Tongue (tissue), 3 donors: ENCODE measurements around the gene ZMYND11. TPM values are rescaled to one million over a fixed set of nuclear protein-coding genes. Genes with fewer than 3 reads are reported as not detected.
A peak's percentile ranks its signal among the peaks of the same experiment; 100 is the strongest.
"Not testable (repeated sequence)": the region's sequence is repeated elsewhere in the genome, so short reads cannot be mapped to it uniquely, and the experiment has no call there.

Experiments used
- DNase-seq: peaks from one replicate; pipeline ENCODE4 v3.0.0-alpha.2; 2015
- small RNA-seq: library from RNA; depleted of rRNA; stranded (forward); fragments of <200 nt; gene quantifications from one replicate; pipeline ENCODE3, GENCODE V24; 2014; ENCODE audit warnings: low replicate concordance
- total RNA-seq: library from RNA; depleted of rRNA; stranded (reverse); fragments of >200 nt; gene quantifications from one replicate; pipeline ENCODE4 v1.2.3, GENCODE V29; 2014

The ZMYND11 gene
- total RNA-seq, 1 donor from 2014 or later, result 71.4 TPM

DNA sequence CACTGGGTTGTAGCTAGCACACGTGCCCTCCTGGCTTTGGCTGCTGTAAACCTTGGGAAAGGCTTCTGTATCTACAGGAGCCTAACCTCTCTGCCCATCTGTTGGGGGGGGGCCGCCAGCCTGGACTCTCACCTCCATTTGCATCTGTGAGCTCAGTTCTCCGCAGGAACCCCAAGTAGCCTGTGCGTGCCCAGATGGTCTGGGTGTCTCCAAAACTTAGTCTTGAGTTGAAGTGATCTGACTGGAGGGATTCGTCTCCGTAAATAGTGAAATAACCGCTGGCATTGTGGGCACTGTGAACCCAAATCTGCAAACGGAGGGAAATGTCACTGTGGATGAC lies 147.9 kb downstream of the ZMYND11 start:
- no peak for DNase-seq

DNA sequence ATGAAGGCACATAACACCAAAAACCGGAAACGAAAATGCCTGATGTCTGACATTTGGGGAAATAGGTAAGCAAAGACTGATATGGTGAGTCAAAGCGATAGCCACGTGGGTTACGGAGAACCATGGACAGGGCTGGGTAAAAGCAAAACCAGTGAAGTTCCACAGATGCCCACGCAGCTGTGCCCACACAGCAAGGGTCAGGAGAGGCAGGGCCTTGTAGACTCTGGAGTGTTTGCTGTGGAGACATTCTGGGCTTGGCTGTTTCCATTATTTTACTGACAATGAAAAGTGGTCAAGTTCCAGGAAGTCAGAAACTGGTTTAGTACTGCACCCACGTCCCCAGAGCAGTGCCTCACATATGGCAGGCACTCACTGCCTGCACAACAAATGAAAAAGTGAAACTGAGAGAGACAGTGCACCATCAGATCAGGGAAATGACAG lies 148.7 kb downstream of the ZMYND11 start:
- no peak for DNase-seq

DNA sequence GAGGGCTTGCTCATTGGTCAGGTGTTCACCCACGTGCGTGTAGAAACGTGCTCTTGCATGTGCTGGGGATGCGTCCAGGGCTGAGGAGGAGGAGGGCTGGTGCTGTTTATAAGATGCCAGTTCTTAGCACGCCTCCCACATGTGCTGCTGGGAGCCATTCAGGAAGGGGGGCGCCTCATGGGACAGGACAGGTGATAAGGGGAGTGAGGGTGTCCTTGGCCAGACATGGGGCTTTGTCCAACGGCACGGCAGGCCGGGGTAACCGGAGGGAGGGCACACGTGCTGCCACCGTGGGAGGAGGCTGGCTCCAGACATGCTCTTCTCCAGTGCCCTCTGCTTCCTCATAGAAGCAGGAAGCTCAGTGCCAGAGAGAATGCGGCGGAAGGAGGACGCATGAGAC lies 150.0 kb downstream of the ZMYND11 start:
- no peak for DNase-seq

DNA sequence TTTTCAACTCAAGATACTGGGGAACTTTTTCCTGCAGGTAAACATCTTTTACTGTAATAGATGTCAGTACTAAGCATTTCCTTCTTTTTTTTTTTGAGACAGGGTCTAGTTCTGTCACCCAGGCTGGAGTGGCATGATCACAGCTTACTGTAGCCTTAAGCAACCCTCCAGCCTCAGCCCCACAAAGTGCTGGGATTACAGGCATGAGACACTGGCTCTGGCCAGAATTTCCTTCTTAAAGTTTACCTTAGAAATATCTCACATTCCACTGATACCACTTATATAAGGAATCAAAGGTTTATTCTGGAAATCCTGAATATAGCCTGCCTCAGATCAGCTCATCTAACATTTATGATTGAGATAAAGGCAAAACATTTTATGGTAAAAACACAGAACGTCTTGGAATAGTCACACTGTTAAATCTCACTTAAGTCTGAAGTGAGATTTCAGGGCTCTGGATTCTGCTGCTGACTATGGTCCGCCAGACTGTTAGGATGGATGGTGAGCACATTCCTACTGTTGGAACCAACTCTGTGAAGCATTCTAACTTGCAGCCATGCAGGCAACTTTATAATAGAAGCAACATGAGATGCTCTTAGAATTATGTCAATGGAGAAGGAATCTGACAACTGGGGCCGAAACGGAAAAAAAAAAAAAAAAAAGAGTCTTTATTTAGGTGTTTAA lies 151.9 kb downstream of the ZMYND11 start:
- no peak for DNase-seq

DNA sequence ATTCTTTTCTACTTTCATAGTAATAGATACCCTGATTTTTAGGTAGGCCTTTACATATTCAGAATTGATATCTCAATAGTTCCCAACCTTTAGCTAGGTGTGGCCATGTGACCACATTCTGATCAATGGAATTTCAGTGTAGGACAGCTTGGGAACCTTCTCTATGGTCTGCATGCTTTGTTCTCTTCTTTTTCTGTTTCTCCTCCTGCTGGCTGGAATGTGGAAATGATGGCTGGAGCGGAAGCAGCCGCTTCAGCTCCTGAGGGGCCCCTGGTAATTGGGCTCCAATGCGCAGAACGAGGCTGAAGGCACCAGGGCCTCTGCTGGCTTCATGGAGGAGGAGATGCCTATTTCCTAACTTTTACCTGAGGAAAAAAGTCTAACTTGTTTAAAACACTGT lies 152.6 kb downstream of the ZMYND11 start:
- DNase-seq, result no peak

DNA sequence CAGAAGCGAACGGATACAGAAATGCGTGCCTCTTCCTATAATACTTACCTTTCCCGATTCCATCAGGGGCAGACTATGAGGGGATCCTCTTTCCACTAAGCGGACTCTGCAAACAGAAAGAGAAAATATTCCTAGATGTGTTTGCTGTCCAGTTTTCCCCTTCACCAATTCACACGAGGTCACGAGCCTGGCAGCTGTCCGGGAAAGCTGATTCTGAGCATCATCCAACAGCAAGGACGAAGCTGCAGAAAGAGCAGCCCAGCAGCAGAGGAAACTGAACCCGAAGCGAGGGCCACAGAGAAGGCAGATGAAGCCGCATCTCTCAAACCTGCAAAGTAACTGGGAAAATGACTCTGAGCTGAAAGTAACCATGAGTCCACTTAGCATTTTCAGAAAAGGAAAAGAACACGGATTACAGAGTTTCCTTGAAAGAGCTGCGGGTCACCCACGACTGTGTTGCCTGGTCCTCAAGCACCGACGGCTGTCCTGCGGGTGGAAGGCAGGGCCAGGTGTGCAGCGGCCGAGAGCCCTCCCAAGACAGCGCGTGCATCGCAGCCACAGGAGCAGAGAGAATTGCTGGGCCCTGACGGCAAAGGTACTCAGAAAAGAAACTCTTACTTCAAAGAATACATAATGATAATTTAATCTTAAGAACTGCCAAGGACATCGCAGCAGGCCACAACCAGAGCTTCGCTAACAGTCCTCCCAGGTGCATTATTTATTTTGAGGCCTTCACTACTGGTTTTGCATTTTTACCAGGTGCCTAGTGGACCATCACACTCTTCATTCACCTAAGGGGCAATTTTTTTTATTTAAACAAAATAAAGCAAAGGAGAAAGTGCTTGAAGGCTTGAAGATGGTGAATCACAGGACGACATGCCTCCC lies 153.3 kb downstream of the ZMYND11 start:
- no peak for DNase-seq

DNA sequence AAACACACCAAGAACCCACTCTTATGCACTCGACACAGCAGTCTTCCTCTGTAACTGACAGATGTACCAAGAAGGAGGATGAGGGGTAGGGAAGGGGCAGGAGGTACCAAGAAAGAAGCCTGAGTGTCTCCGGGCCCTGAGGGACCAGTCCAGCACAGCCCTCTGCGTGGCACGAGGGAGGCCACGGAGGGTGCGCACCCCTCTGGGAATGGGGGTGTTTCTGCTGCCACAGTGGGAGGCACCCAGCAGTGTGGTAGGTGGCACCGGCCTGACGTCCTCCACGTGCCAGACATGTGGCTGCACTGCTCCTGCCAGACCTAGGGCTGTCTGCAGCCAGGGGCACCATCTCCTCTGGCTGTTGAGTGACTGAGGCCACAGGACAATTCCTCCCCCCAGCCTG lies 154.3 kb downstream of the ZMYND11 start:
- DNase-seq, result no peak

DNA sequence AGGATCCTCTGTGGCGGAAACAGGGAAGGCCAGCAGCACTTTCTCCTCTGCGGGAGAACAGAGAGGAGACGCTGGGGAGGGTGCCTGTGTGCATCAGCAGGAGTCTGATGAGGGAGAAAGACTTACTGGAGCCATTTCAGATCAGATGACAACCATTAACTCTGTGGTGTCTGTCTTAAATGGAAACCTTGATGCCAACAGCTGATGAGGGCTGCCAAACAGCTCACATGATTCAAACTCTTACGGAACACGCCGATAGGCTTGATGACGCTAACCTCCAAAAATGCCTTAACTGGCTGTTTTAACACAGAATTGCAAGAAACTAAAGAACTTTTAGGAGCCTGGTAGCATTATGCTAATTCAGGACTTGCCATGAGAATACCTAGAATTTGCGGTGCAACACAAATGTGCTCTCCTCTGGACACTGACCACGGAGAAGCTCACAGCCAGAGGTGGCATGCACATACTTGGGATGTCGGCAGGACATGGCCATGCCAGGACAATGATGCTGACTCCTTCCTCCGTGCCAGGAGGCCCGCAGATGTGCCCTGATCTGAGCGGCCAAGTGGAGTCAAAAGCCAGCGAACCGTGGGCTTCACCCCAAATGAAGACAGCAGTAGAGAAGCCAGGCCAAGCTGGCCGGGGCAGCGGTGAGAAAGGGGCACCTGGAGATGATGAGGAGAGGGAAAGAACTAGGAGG lies 154.9 kb downstream of the ZMYND11 start:
- DNase-seq, result no peak

DNA sequence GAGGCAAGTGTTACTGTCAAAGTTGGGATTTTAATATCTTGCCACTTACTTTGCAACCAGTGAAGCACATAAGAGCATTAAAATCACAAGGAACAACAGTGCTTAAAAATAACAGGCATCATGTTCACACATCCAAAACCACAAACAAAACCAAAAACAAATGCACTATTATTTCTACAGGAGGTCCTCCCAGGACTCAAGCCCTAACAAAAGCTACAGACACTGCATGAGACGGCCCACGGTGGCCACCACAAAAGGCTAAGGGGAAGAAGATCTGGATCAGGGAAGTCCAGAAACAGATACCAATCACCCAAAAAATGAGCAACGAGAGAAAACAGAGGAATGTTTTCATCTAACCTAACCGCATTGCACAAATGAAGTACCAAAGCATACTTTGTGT lies 158.4 kb downstream of the ZMYND11 start:
- DNase-seq, result no peak

DNA sequence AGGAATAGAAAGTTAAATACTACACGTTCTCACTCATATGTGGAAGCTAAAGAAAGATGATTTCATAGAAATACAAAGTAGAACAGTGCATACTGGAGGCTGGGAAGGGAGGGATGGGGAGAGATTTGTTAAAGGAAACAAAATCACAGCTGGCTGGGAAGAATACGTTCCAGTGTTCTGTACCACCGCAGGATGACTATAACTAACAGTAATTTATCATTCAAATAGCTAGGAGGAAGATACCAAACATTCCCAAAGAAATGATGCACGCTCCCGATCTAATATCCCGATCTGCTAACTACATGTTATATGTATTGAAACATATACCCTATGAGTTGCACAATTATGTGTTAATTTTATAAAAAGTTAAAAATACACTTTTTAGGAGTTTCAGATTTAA lies 162.3 kb downstream of the ZMYND11 start:
- DNase-seq, result no peak

DNA sequence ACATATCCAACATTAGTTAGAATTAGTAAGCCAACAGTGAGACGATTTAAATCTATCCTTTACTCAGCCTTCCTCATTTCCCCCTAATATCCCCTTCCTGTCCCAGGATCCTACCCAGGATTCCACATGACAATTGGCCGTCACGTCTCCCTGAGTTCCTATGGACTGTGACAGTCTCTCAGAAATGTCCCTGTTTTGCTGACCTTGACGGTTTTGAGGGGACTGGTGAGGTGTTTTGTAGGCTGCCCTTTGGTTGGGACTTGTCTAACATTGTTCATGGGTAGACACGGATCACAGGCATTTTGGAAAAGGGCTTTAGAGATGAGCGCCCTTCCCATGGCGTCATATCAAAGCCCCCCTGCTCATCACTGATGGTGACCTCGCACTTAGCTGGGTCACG lies 162.8 kb downstream of the ZMYND11 start:
- DNase-seq, result no peak

DNA sequence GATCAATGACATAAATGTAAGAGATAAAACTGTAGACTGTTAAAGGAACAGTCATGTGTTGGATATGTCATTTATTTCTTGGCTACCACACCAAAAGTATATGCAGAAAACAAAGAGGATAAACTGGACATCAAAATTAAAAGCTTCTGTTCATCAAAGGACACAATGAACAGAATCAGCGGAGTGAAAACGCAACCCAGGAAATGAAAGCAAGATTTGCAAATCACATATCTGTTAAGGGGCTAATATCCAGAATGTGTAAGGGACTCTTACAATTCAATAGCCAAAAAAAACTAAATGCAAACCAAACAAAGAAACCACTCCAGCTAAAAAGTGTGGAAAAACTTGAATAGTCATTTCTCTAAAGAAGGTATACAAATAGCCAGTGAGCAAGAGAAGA lies 164.3 kb downstream of the ZMYND11 start:
- DNase-seq, result no peak

DNA sequence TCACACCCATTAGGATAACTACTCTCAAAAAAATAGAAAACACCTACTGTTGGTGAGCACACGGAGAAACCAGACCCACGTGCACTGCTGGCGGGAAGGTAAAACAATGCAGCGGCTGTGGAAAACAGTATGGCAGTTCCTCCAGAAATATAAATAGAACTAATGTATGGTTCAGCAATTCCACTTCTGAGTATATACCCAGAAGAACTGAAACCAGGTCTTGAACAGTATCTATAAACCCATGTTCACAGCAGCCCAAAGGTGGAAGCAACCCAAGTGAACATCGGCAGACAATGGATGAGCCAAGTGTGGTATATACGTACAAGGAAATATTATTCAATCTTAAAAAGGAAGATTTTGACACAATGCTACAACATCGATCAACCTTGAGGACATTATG lies 164.7 kb downstream of the ZMYND11 start:
- no peak for DNase-seq

DNA sequence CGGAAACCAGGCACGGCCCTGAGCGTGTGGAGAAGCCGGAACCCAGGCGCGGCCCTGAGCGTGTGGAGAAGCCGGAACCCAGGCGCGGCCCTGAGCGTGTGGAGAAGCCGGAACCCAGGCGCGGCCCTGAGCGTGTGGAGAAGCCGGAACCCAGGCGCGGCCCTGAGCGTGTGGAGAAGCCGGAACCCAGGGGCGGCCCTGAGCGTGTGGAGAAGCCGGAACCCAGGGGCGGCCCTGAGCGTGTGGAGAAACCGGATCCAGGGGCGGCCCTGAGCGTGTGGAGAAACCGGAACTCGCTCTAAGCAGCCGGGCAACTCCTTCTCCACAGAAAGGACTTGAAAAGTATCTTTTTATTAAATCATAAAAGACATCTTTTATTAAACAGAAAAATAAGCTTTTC lies 165.3 kb downstream of the ZMYND11 start:
- DNase-seq, result not testable (repeated sequence)

DNA sequence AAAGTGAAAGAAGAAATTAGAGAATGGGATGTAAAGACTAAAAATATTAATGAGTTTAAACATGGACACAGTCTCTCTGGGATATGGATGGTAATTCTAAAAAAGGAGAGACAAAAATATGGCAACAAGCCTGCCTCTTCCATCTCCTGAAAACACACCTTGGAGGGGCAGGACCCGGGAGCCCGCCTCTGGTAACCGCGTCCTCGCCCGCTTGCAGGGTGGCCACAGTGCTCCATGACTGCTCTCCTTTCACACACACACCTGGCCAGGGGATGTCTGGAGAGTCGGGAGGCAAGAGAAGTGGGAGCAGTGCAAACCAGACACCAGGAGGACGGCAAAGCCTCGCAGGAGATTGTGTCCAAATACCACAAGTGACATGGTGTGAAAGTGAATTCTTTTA lies 166.3 kb downstream of the ZMYND11 start:
- no peak for DNase-seq

Small RNA genes within 50 kb of the gene (small RNA-seq; reads per million reads assigned to genes)
- not detected for gene RNA5SP297
- 0.31 reads per million, percentile 53 among the genes with 10 or more reads in this experiment for gene RNA5SP298

Other genes starting within 250 kb of the ZMYND11 start
- gene TUBB8, start 86.2 kb upstream of the ZMYND11 start, total RNA-seq, result not detected